ENCODE data around the gene COBLL1.

GRCh38 chr2:164766954-164767320, 74.7 kb downstream of the COBLL1 start:
- TF ChIP-seq POLR2A (IDR thresholded peaks at IDR 0.05): no peak
- TF ChIP-seq, protein P1, sequence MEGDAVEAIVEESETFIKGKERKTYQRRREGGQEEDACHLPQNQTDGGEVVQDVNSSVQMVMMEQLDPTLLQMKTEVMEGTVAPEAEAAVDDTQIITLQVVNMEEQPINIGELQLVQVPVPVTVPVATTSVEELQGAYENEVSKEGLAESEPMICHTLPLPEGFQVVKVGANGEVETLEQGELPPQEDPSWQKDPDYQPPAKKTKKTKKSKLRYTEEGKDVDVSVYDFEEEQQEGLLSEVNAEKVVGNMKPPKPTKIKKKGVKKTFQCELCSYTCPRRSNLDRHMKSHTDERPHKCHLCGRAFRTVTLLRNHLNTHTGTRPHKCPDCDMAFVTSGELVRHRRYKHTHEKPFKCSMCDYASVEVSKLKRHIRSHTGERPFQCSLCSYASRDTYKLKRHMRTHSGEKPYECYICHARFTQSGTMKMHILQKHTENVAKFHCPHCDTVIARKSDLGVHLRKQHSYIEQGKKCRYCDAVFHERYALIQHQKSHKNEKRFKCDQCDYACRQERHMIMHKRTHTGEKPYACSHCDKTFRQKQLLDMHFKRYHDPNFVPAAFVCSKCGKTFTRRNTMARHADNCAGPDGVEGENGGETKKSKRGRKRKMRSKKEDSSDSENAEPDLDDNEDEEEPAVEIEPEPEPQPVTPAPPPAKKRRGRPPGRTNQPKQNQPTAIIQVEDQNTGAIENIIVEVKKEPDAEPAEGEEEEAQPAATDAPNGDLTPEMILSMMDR (IDR thresholded peaks at IDR 0.05): no peak
